Measurements from ENCODE around the gene NVL.

DNA sequence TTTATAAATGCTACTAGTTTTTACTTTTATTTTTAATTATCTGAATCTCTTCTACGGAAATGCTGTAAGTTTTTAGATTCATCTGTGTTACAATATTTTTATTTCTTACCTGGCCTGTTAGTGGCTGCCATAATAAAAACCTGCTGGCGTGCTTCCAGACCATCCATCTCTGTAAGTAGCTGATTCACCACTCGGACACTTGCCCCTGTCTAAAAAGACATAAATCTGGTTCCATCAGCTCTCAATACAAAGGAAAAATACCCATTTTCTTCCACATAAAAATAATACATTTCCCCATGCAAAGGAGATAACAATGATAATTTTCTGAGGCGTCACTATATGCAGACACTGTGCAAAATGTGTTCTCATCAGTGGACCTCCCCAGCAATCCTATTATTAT, 62.0 kb downstream of the NVL start:
- TF ChIP-seq, protein P1, sequence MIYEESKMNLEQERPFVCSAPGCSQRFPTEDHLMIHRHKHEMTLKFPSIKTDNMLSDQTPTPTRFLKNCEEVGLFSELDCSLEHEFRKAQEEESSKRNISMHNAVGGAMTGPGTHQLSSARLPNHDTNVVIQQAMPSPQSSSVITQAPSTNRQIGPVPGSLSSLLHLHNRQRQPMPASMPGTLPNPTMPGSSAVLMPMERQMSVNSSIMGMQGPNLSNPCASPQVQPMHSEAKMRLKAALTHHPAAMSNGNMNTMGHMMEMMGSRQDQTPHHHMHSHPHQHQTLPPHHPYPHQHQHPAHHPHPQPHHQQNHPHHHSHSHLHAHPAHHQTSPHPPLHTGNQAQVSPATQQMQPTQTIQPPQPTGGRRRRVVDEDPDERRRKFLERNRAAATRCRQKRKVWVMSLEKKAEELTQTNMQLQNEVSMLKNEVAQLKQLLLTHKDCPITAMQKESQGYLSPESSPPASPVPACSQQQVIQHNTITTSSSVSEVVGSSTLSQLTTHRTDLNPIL (CRISPR knock-in tag; IDR thresholded peaks at IDR 0.05; ENCODE audit: low read depth) = no peak
- TF ChIP-seq SNAI2 (CRISPR knock-in tag; IDR thresholded peaks at IDR 0.05) = no peak
- no peak for TF ChIP-seq ZFP3 (CRISPR knock-in tag; IDR thresholded peaks at IDR 0.05)
- no peak for TF ChIP-seq OSR1 (CRISPR knock-in tag; IDR thresholded peaks at IDR 0.05)
- TF ChIP-seq, protein P2, sequence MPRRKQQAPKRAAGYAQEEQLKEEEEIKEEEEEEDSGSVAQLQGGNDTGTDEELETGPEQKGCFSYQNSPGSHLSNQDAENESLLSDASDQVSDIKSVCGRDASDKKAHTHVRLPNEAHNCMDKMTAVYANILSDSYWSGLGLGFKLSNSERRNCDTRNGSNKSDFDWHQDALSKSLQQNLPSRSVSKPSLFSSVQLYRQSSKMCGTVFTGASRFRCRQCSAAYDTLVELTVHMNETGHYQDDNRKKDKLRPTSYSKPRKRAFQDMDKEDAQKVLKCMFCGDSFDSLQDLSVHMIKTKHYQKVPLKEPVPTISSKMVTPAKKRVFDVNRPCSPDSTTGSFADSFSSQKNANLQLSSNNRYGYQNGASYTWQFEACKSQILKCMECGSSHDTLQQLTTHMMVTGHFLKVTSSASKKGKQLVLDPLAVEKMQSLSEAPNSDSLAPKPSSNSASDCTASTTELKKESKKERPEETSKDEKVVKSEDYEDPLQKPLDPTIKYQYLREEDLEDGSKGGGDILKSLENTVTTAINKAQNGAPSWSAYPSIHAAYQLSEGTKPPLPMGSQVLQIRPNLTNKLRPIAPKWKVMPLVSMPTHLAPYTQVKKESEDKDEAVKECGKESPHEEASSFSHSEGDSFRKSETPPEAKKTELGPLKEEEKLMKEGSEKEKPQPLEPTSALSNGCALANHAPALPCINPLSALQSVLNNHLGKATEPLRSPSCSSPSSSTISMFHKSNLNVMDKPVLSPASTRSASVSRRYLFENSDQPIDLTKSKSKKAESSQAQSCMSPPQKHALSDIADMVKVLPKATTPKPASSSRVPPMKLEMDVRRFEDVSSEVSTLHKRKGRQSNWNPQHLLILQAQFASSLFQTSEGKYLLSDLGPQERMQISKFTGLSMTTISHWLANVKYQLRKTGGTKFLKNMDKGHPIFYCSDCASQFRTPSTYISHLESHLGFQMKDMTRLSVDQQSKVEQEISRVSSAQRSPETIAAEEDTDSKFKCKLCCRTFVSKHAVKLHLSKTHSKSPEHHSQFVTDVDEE (CRISPR knock-in tag; IDR thresholded peaks at IDR 0.05) = no peak
- no peak for TF ChIP-seq CSDC2 (CRISPR knock-in tag; IDR thresholded peaks at IDR 0.05)
- no peak for TF ChIP-seq TCF4 (CRISPR knock-in tag; IDR thresholded peaks at IDR 0.05; ENCODE audit: borderline replicate concordance)
- TF ChIP-seq, protein P3, sequence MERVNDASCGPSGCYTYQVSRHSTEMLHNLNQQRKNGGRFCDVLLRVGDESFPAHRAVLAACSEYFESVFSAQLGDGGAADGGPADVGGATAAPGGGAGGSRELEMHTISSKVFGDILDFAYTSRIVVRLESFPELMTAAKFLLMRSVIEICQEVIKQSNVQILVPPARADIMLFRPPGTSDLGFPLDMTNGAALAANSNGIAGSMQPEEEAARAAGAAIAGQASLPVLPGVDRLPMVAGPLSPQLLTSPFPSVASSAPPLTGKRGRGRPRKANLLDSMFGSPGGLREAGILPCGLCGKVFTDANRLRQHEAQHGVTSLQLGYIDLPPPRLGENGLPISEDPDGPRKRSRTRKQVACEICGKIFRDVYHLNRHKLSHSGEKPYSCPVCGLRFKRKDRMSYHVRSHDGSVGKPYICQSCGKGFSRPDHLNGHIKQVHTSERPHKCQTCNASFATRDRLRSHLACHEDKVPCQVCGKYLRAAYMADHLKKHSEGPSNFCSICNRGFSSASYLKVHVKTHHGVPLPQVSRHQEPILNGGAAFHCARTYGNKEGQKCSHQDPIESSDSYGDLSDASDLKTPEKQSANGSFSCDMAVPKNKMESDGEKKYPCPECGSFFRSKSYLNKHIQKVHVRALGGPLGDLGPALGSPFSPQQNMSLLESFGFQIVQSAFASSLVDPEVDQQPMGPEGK (CRISPR knock-in tag; IDR thresholded peaks at IDR 0.05; ENCODE audit: borderline replicate concordance) = no peak
- TF ChIP-seq ZFP30 (CRISPR knock-in tag; IDR thresholded peaks at IDR 0.05) = no peak
- no peak for TF ChIP-seq PPARA (CRISPR knock-in tag; IDR thresholded peaks at IDR 0.05; ENCODE audit: borderline replicate concordance)
- TF ChIP-seq ZNF8 (CRISPR knock-in tag; IDR thresholded peaks at IDR 0.05) = no peak
- no peak for TF ChIP-seq ZC3H10 (CRISPR knock-in tag; IDR thresholded peaks at IDR 0.05)
- no peak for TF ChIP-seq ARNTL (CRISPR knock-in tag; IDR thresholded peaks at IDR 0.05; ENCODE audit: borderline replicate concordance, low read depth)
- no peak for TF ChIP-seq RARB (CRISPR knock-in tag; IDR thresholded peaks at IDR 0.05)
